ENCODE results near the gene SMARCB1. TPM values are rescaled to one million over a fixed set of nuclear protein-coding genes. Genes with fewer than 3 reads are reported as not detected.
"Not testable (repeated sequence)": the region's sequence is repeated elsewhere in the genome, so short reads cannot be mapped to it uniquely, and the experiment has no call there.

Gene SMARCB1
- total RNA-seq, 3 donors from 2014 or later: 105 to 128 (median 109) TPM

- no peak overlapping the region for H3K4me3 Mint-ChIP-seq
- H3K36me3 Mint-ChIP-seq (ENCODE audit: insufficient read depth): no peaks in the 10 kb centered on the region
- DNase-seq (no peak), ATAC-seq (no peak)
- H3K27me3 Mint-ChIP-seq (ENCODE audit: low read depth): no peaks in the 10 kb centered on the region
- no peaks in the 10 kb centered on the region for H3K9me3 Mint-ChIP-seq
- H3K4me1 Mint-ChIP-seq (ENCODE audit: low read depth): peaks cover under 1% of the 10 kb centered on the region
Observed at GRCh38 chr22:23844739-23845202, 58.0 kb downstream of the SMARCB1 start.

GRCh38 chr22:23845265-23846080 is 58.7 kb downstream of the SMARCB1 start:
- no peaks in the 10 kb centered on the region for H3K9me3 Mint-ChIP-seq
- H3K27me3 Mint-ChIP-seq (ENCODE audit: low read depth): no peaks in the 10 kb centered on the region
- DNase-seq (no peak), ATAC-seq (no peak)
- H3K4me3 Mint-ChIP-seq: no peak overlapping the region
- H3K36me3 Mint-ChIP-seq (ENCODE audit: insufficient read depth): no peaks in the 10 kb centered on the region
- peaks cover 4% of the 10 kb centered on the region for H3K4me1 Mint-ChIP-seq (ENCODE audit: low read depth)

- Mint-ChIP-seq H3K4me3 (no peak overlapping the region), H3K9me3 (no peaks in the 10 kb centered on the region), H3K36me3 (ENCODE audit: insufficient read depth) (no peaks in the 10 kb centered on the region), H3K4me1 (ENCODE audit: low read depth) (peaks cover 4% of the 10 kb centered on the region), H3K27me3 (ENCODE audit: low read depth) (no peaks in the 10 kb centered on the region)
- ATAC-seq (no peak), DNase-seq (no peak)
Observed at GRCh38 chr22:23846081-23846469, 59.3 kb downstream of the SMARCB1 start.

- ATAC-seq (no peak), DNase-seq (no peak)
- peaks cover 4% of the 10 kb centered on the region for H3K4me1 Mint-ChIP-seq (ENCODE audit: low read depth)
- no peaks in the 10 kb centered on the region for H3K27me3 Mint-ChIP-seq (ENCODE audit: low read depth)
- H3K9me3 Mint-ChIP-seq: no peaks in the 10 kb centered on the region
- no peak overlapping the region for H3K4me3 Mint-ChIP-seq
- no peaks in the 10 kb centered on the region for H3K36me3 Mint-ChIP-seq (ENCODE audit: insufficient read depth)
Observed at GRCh38 chr22:23847310-23847920, 60.6 kb downstream of the SMARCB1 start.

- no peak for ATAC-seq
- no peak for DNase-seq
- no peaks in the 10 kb centered on the region for H3K27me3 Mint-ChIP-seq (ENCODE audit: low read depth)
- peaks cover 4% of the 10 kb centered on the region for H3K4me1 Mint-ChIP-seq (ENCODE audit: low read depth)
- H3K9me3 Mint-ChIP-seq: no peaks in the 10 kb centered on the region
- no peaks in the 10 kb centered on the region for H3K36me3 Mint-ChIP-seq (ENCODE audit: insufficient read depth)
- no peak overlapping the region for H3K4me3 Mint-ChIP-seq
Observed at GRCh38 chr22:23847991-23848864, 61.5 kb downstream of the SMARCB1 start.

- peak; percentile 88 for DNase-seq
- Mint-ChIP-seq H3K9me3 (no peaks in the 10 kb centered on the region), H3K27me3 (ENCODE audit: low read depth) (no peaks in the 10 kb centered on the region), H3K4me3 (no peak overlapping the region), H3K4me1 (ENCODE audit: low read depth) (peaks cover 4% of the 10 kb centered on the region), H3K36me3 (ENCODE audit: insufficient read depth) (no peaks in the 10 kb centered on the region)
- ATAC-seq: peak; percentile 91 to 94
Observed at GRCh38 chr22:23849009-23850006, 62.5 kb downstream of the SMARCB1 start.

- Mint-ChIP-seq H3K4me1 (ENCODE audit: low read depth) (peaks cover 4% of the 10 kb centered on the region), H3K9me3 (no peaks in the 10 kb centered on the region), H3K4me3 (no peak overlapping the region), H3K27me3 (ENCODE audit: low read depth) (no peaks in the 10 kb centered on the region), H3K36me3 (ENCODE audit: insufficient read depth) (no peaks in the 10 kb centered on the region)
- no peak for ATAC-seq
- DNase-seq: no peak
Observed at GRCh38 chr22:23850136-23850611, 63.4 kb downstream of the SMARCB1 start.

- H3K4me1 Mint-ChIP-seq (ENCODE audit: low read depth): peaks cover 18% of the 10 kb centered on the region
- no peaks in the 10 kb centered on the region for H3K9me3 Mint-ChIP-seq
- no peaks in the 10 kb centered on the region for H3K36me3 Mint-ChIP-seq (ENCODE audit: insufficient read depth)
- peak; percentile 49 to 51 for ATAC-seq
- DNase-seq: no peak
- H3K4me3 Mint-ChIP-seq: peak overlapping the region; percentile 87
- no peaks in the 10 kb centered on the region for H3K27me3 Mint-ChIP-seq (ENCODE audit: low read depth)
Observed at GRCh38 chr22:23856721-23857605, 70.2 kb downstream of the SMARCB1 start.

GRCh38 chr22:23857606-23858483 is 71.1 kb downstream of the SMARCB1 start, which contains the start of gene SLC2A11:
Gene SLC2A11 (plus strand): TSS chr22:23857875. CDS start chr22:23858000, 125 bp downstream.
- peak; percentile 87 for DNase-seq
- H3K36me3 Mint-ChIP-seq (ENCODE audit: insufficient read depth): no peaks in the 10 kb centered on the region
- peaks cover 18% of the 10 kb centered on the region for H3K4me1 Mint-ChIP-seq (ENCODE audit: low read depth)
- no peaks in the 10 kb centered on the region for H3K27me3 Mint-ChIP-seq (ENCODE audit: low read depth)
- H3K4me3 Mint-ChIP-seq: peak within 1 kb of the TSS; percentile 87
- ATAC-seq: peak; percentile 96 to 97
- H3K9me3 Mint-ChIP-seq: no peaks in the 10 kb centered on the region

- Mint-ChIP-seq H3K9me3 (no peaks in the 10 kb centered on the region), H3K36me3 (ENCODE audit: insufficient read depth) (no peaks in the 10 kb centered on the region), H3K4me1 (ENCODE audit: low read depth) (peaks cover 18% of the 10 kb centered on the region), H3K27me3 (ENCODE audit: low read depth) (no peaks in the 10 kb centered on the region), H3K4me3 (peak overlapping the region; percentile 87)
- DNase-seq (no peak), ATAC-seq (no peak)
Observed at GRCh38 chr22:23858484-23858815, 71.7 kb downstream of the SMARCB1 start.

- no peaks in the 10 kb centered on the region for H3K9me3 Mint-ChIP-seq
- peak overlapping the region; percentile 87 for H3K4me3 Mint-ChIP-seq
- peaks cover 18% of the 10 kb centered on the region for H3K4me1 Mint-ChIP-seq (ENCODE audit: low read depth)
- H3K27me3 Mint-ChIP-seq (ENCODE audit: low read depth): no peaks in the 10 kb centered on the region
- ATAC-seq (no peak), DNase-seq (no peak)
- peaks cover 2% of the 10 kb centered on the region for H3K36me3 Mint-ChIP-seq (ENCODE audit: insufficient read depth)
Observed at GRCh38 chr22:23859201-23859600, 72.4 kb downstream of the SMARCB1 start.

- H3K9me3 Mint-ChIP-seq; DNase-seq; H3K27me3 Mint-ChIP-seq (ENCODE audit: low read depth); ATAC-seq; H3K4me3 Mint-ChIP-seq; H3K36me3 Mint-ChIP-seq (ENCODE audit: insufficient read depth): not testable (repeated sequence)
- H3K4me1 Mint-ChIP-seq (ENCODE audit: low read depth): peaks cover 18% of the 10 kb centered on the region
Observed at GRCh38 chr22:23860187-23860586, 73.4 kb downstream of the SMARCB1 start.
